Measurements from ENCODE around the gene TP53RK.
A peak's percentile ranks its signal among the peaks of the same experiment; 100 is the strongest.
"Not testable (repeated sequence)": the region's sequence is repeated elsewhere in the genome, so short reads cannot be mapped to it uniquely, and the experiment has no call there.

TP53RK gene

DNA sequence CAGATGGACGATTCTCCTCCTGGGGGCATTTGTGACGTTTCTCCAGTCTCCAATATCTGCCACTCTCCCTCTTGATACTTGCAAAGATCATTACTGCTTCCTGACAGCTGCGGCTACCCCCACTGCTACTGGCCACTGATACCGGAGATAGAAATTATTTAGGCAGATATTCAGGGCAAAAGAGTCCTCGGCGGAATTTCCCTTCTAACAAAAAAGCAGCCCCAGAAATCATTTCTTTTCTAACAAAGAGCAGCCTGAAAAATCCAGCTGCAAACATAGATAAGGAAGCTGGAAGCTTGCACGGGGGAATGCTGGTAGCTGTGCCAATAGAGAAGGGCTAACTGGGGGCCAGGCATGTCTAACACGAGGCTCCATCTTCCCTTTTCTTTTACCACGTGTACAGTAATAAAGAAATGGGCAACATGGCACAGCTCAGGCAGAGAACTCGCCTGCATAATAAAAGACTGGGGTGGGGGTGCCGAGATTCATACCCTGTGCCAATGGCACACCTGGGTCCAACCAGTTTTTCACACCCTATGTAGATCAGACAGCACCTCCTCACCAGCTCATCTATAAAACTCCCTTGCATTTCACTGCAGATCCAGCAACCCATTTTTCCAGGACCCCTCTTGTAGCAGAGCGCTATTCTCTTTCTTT is 6.1 kb downstream of the TP53RK start:
- no peak for DNase-seq (ENCODE audit: low read depth)

DNA sequence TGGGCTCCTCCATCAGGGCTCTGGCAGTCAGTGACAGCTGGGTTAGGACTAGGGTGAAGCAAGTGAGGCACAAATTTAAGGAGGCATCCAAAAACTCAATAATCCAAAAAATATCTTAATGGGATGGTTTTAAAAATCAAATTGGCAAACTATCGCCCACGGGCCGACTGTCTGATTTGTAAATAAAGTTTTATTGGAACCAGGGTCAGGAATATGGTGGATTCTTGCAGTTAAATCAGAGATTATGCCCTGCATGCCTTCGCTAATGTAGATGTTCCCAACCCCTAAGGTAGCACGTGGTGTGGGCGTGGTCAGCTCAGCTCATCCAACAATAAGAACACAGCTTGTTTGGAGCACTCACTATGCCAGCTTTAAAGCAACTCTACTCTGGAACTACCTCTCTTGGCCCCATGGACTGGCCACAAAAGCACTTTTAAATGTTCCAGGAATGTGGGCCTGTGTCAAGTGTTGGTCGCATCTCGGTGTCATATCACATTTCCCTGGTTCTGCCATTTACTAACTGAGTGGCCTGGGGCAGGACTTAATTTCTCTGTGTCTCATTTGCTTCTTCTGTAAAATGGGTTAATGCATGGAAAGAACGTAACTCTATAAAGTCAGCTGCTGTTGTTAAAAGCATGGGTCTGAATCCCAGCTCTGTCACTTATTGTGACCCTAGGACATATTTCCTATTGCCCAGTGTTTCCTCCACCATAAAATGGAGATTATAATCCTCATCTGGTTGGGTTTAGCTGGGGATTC is 7.0 kb downstream of the TP53RK start:
- DNase-seq (ENCODE audit: low read depth), result no peak

DNA sequence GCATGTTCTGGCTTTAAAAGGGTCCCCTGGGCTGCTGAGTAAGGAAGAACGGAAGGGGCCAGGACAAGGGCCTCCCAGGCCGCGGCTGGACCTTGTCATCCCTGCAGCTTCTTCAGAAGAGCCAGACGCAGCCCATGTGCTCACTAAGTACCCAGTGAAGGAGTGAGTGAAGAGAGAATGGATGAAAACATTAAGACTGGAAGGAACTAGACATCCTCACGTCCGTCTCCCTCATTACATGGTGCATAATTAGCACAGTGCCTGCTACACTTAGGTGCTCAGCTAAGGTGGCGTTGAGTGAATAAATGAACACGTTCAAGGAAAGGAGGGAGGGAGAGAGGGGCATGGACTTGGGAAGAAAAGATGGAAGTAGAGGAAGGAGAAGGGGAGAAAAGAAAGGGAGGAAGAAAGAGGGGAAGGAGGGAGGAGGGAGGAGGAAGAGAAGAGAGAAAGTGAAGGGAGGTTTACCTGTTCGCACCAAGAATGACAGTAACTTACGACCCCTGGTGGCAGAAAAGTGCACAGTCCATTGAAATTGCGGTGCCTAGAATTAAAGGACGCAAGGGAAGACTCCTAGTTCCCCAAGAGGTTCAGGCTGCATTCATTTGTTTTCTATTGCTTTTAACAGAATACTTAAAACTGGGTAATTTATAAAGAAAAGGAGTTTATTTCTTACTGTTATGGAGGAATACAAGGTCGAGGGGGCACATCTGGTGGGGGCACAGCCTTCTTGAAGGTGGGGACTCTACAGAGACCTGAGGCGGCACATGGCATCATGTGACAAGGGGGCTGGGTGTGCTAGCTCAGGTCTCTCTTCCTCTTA is 8.0 kb downstream of the TP53RK start:
- DNase-seq (ENCODE audit: low read depth), result peak; percentile 57

DNA sequence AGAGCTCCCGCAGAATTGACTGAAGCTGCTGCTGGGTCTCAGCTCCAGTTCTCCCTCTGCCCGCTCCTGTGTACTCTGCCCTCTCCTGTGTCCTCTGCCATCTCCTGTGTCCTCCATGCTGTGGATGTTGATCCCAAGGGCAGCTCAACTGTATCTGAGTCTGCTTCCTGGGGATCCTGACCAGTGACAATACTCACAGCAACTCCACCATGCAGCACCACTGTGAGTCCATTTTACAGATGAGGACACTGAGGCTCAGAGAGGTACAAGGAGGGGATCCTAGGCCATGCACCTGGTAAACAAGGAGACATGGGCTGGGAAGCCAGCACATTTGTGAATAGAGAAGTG is 8.6 kb downstream of the TP53RK start:
- DNase-seq (ENCODE audit: low read depth), result no peak

DNA sequence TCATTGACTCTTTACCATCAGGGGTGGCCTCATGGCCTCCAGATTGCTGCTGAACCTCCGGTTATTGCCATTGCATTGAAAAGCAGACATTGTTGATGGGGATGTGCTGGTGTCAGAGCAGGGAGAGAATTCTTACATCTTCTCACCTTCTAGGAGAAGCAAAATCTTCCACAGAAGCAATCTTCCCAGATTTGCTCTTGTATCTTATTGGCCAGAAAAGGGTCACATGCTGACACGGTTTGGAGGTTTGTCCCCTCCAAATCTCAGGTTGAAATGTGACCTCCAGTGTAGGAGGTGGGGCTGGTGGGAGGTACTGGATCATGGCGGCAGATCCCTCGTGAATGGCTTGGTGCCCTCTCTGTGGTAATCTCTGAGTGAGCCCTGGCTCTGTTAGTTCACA is 10.7 kb downstream of the TP53RK start:
- no peak for DNase-seq (ENCODE audit: low read depth)

DNA sequence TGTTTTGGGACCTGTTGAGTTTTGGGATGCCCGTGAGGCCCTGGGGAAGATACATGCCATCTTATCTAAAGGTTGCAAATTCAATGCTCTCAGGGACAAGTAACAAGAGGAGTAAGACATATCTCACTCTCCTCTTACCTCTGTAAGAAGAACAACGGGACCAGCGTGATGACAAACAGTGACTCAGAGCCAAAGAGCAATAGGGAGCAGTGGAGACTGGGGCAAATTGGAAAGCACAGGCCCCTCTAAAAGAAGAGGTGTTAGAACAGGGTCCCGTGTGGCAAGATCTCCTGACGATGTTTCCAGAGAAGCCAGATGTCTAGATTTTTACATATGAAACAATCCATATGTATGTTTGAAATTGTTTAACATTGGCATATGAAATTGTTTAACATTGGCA is 11.6 kb downstream of the TP53RK start:
- no peak for DNase-seq (ENCODE audit: low read depth)

DNA sequence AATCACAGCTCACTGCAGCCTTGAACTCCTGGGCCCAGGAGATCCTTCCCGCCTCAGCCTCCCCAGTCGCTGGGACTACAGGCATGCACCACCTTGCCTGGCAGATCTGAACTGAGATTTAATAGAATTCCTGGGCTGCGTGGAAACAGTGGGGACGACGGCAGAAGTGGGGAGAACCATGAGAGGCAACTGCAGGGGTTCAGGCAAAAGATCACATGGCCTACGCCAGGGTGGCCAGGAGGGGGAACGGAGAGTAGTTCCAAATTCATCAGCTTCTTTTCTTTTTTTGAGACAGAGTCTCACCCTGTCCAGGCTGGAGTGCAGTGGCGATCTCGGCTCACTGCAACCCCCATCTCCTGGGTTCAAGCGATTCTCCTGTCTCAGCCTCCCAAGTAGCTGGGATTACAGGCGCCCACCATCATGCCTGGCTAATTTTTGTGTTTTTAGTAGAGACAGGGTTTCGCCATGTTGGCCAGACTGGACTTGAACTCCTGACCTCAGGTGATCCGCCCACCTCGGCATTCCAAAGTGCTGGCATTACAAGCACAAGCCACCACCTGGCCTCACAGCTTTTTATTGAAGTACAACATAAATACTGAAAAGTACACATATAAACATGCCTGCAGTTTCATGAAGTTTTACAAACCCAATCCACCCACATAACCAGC is 12.5 kb downstream of the TP53RK start:
- DNase-seq (ENCODE audit: low read depth), result not testable (repeated sequence)

DNA sequence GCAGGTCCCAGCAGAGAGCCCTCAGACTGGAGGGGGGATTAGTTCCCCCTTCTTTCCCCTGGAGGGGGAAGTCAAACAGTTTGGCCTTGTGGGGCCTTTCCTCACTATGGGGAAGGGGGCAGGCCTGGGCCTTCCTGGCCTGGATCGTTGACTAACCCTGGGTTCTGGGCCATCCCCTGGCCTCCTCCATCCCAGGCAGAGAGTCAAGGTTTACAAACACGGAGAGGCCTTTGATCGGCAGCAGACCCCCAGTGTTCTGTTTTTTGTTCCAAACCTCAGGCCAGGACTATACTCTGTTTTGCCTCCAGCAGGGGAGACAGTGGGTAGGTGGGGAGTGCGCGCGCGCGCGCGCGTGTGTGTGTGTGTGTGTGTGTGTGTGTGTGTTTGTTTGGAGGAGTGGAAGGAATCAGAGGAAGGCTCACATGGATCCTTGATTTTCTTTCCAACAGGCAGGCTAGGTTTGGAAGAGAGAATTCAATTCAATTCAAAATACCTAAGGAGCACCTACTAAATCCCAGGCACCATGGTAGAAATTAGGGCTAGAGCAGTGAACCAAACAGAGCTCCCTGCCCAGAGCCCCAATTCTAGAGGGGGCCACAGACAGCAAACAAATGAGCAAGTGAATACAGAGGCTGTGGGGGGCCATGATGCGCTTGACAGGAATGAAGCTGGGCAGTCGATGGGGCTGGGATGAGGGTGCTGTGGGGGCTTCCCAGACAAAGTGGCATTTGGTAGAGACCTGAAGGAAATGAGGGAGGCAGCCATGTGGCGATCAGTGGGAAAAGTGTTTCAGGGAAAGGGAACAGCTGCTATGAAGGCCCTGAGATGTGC is 14.8 kb downstream of the TP53RK start:
- no peak for DNase-seq (ENCODE audit: low read depth)

DNA sequence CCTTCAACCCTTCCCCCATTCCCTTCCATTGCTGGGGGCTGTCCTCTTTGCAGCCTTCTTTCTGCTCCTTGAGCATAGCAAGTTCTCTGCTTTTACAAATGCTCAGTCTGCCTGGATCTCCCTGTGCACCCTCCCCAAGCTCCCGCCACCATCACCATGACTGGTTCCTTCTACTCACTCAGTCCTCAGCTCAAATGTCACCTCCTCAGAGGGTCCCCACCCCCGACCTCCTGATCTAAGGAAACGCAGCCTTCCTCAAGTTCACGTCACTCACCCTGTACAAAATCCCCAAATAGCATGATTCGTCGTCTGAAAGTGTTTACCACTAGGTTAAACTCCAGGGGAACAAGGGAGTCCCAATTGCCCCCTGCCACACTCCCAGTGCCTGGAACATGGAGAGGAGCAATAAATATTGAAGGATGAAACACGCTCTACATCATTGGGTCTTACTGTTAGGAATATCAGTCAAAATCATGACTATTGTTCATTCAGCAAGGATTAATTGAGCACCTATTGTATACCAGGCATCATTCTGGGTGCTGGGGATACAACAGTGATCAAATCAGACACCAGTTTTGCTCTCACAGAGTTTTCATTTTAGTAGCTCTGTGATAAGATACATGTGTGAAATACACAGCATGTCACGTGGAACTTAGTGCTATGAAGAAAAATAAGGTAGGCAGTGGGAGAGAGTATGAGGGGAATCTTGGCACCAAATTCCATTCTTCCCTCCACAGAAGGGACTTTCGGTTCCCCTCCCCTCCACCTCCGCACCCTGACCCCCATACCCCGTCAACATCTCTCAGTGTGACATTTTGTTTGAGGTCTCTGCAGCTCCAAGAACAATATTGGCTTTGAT is 15.6 kb downstream of the TP53RK start:
- no peak for DNase-seq (ENCODE audit: low read depth)

DNA sequence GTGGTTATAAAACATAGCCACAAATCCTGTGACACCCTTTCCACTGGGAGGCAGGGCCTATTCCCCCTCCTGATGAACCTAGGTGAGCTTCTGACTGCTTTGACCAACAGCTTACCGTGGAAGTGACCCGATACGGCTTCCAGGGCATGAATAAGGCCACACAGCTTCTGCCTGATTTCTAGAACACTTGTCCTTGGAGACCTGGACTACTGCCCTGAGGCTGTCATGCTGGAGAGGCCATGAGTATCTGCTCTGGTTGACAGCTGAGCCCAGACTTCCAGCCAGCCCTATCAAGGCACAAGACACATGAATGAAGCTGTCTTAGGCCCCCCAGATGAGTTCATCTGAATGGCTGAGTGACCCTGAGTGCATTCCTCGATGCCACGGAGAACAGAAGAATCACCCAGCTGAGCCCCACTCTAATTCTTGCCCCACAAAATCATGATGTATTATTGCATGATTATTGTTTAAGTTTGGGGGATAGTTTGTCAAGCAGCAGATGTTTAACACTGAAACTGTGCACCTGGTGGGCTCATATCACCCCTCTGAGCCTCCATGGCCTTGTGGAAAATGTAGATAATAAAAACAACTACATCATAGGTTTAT is 16.6 kb downstream of the TP53RK start:
- DNase-seq (ENCODE audit: low read depth), result no peak

DNA sequence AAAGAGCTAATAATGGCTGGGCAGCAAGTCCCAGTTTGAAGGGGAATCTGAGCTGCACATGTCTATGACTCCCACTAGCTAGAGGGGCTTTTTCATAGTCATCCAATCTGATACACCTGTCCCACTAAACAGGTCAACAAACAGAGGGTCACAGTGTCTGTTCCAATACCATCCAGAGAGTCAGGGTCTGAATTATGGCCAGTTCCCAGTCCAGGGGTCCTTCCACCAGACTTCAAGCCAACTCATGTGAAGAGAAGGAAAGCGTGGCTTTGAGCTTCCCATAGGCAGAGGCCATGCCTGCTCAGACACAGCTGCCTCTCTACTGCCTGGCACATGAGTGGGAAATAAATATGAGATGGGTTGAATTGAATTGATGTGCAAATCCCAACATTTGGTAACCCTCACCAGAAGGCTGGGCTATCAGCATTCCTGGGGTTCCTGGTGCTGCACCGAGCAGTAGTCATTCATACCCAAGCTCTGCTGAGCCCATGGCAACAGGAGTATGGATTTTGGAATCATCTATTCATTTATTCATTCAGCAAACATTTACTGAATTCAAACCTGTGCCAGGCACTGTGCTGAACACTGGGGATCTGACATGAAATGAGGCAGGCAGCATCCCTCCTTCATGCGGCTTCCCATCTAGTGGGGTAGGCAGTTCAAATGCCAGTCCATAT is 17.2 kb downstream of the TP53RK start:
- no peak for DNase-seq (ENCODE audit: low read depth)

DNA sequence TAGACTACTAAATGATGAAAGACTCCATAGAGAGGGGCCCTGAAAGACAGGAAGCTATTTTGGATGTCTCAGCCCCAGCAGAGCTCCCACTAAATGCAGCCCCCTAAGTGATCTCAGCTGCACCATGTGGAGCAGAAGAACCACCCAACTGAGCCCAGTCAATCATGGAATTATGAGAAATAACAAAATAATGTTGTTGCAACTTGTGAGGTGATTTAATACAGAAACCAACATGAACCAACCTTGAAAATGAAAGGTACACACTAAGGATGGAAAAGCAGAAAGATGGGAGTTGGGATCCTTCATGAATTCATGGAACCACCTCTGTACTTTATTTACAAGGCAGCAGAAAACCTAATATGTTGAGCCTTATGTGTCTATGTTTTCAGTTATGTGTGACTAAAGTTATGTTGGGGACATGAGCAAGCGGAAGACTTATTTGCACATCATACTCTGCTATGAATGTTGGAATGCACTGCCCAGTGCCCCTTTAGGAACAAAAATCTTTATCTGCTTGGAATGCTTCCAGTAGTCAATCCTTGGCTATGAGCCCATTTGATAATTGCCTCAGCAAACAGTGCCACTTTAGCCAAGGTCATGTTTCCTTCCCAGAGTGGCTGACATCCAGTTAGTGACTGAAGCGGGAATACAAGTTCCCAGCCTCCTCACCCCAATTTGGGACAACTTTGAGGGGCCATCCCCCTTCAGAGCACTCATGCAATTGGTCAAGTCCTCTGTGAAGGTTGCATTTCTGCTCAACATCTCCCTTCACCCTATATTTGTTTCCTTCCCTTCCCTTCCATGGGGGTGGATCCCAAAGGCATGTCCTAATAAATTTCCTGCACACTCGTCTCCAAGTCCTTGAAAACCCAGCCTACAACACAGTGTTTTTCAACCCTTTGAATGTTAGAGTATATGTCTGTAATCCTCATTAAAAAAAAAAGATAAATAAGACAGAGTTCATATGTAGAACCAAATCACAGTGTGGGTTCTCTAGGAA is 18.4 kb downstream of the TP53RK start:
- no peak for DNase-seq (ENCODE audit: low read depth)

DNA sequence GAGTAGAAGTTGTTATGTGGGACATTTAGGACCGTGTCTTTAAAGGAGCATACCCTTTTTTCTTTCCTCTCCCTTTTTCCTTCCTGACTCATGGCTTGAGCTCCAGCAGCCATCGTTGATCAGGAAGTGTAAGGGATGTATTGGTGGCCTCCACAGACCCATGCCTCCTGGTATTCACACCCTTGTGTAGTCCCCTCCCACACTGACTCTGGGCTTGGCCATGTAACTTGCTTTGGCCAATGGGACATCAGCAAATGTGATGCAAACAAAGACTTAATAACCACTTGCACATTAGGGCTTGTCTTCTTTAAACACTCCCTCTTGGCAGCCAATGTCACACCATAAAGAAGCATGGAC is 19.0 kb downstream of the TP53RK start:
- DNase-seq (ENCODE audit: low read depth), result no peak

DNA sequence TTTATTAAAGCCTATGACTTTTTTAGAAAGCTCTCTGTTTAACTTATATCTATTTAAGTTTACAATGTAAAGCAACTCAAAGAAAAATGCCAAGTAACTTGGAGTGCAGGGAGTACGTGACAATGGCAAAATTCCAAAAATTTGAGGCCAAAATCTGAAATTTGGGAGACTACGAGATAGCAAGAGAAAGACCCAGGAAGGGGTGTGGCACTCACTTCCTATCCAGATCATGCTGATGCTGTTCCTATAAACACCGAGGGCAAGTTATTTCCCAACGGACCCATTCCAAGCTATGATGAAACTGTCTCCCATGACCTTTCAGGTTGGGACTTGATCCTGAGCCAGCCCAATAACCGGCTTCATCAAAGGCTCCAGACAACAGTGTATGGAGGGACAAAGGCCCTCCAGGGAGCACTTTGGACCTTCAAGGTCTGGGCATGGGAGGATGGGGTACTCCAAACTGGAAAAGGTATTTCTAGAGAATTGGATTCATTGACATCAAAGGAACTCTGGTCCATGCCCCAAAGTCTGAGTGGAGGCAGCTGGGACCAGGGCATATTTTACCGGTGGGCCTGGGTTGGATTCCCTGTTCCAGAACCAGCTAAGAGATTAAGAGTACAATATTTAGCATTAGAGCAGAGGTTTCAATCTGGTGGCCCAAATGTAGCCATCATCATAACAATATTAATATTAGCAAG is 22.3 kb downstream of the TP53RK start:
- no peak for DNase-seq (ENCODE audit: low read depth)

DNA sequence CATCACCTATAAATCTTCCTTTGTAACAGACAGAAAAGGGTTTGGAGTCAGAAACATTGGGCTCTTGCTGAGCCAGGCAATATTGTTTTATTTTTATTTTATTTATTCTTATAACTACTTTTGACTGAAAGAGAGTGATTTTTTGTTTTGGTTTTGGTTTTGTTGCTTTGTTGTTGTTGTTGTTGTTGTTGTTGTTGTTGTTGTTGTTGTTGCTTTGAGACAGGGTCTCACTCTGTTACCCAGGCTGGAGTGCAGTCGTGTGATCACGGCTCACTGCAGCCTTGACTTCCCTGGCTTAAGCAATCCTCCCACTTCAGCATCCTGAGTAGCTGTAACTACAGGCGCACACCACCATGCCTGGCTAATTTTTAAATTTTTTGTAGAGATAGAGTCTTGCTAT is 22.9 kb downstream of the TP53RK start:
- DNase-seq (ENCODE audit: low read depth), result no peak

DNA sequence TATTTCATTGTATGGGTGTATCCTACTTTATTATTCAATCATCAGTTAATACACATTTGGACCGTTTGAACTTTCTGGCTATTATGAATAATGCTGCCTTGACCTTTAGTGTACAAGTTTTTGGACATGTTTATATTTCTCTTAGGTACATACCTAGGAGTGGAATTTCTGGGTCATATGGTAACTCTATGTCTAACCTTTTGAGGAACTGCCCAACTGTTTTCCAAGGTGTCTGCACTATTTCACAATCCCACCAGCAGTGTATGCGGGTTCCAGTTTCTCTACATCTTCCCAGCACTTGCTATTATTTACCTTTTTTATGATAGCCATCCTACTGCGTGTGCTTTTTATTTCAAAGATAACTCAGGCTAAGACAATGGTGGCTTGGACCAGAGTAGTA is 23.6 kb downstream of the TP53RK start:
- DNase-seq (ENCODE audit: low read depth), result no peak

DNA sequence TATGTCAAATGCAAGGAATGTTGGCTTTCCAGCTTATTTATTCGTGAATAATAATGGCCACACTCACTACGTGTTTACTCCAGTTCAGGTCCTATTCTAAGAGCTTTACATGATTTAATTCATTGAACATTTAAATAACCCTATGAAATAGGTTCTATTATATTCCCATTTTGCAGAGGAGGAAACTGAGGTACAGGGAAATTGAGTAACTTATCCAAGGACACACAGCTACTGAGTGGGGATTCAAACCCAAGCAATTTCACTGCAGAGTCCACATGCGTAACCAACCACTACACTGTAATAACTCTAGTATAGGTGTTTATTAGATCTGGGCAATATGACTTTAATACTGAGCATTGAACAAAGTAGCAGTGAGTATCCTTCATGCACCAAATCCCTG is 25.7 kb downstream of the TP53RK start:
- DNase-seq (ENCODE audit: low read depth), result no peak

DNA sequence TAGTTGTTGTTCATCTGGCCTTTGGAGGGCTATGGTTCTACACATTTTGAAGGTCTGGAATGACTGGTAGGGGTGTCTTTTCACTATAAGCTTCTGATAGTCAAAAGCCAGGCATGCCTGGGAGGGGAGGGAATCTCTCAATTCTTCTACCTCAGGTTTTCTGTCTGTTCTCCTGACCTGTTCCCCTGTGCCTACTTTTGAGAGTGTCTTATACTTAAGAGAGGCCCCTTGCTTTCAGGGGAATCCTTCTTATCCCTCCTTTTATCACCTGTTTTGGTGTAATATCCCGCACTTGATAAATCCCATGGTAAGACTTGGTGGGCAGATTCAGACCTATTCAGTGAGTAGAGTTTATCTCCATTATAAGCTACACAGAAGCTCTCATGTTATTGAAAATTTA is 27.6 kb downstream of the TP53RK start:
- DNase-seq (ENCODE audit: low read depth), result no peak

Data from activated T-cell treated with anti-CD3 and anti-CD28 coated beads for 1 hour (primary cell).